A549 (cell line): Measurements from ENCODE around the gene BORCS6. TPM values are rescaled to one million over a fixed set of nuclear protein-coding genes. Genes with fewer than 3 reads are reported as not detected.
A peak's percentile ranks its signal among the peaks of the same experiment; 100 is the strongest.

Source experiments
- ATAC-seq, 2 experiments: fragments of 200-7000 bp in 1 of 2; fragments of >200 bp in 1 of 2; cut with Nextera tagmentation in 1 of 2; cut with Tn5 transposase in 1 of 2; 3 replicates each; pipeline versions ENCODE4 v1.8.0 to v1.9.1; 2018 to 2020; ENCODE audit warnings: mild to moderate bottlenecking in 1 of 2, moderate library complexity in 1 of 2
- CTCF ChIA-PET: fragments of 300-600 bp; sonication (Branson Sonifier 250); formaldehyde crosslinking; extraction: SDS; loops from one replicate; lab custom pipeline; 2021; ENCODE audit warnings: antibody characterized with exemption, inconsistent platforms; lab: Yijun Ruan, JAX
- POLR2A ChIA-PET: fragments of 350-600 bp; formaldehyde crosslinking; extraction: SDS; loops from one replicate; lab custom pipeline; 2021; ENCODE audit warnings: antibody characterized with exemption, inconsistent platforms; lab: Yijun Ruan, JAX
- DNase-seq, 2 experiments: peaks; one replicate each; pipeline versions ENCODE4 v3.0.0 to v3.0.0-alpha.2; 2011 to 2016; ENCODE audit warnings: low read depth in 1 of 2, low spot score in 1 of 2
- FAIRE-seq: peaks from 2 replicates; lab custom pipeline; 2011; peaks lifted over from hg19 to GRCh38; lab: Jason Lieb, UNC
- H3K27ac ChIP-seq, 2 experiments: fragments of >200 bp; sonication (Bioruptor Twin); formaldehyde crosslinking; 3 replicates each; pipeline ENCODE4 v1.5.1; 2016 to 2017
- H3K4me1 ChIP-seq: fragments of >200 bp; sonication (Bioruptor Twin); formaldehyde crosslinking; 3 replicates; pipeline ENCODE4 v1.6.1; 2016
- H3K4me2 ChIP-seq: fragments of >200 bp; sonication (Bioruptor Twin); formaldehyde crosslinking; 3 replicates; pipeline ENCODE4 v1.6.1; 2016
- H3K4me3 ChIP-seq: fragments of >200 bp; sonication (Bioruptor Twin); formaldehyde crosslinking; 3 replicates; pipeline ENCODE4 v1.5.1; 2016
- H3K9me3 ChIP-seq: fragments of >200 bp; sonication (Bioruptor Twin); formaldehyde crosslinking; 3 replicates; pipeline ENCODE4 v1.6.1; 2016
- BCL3 ChIP-seq: fragments of >200 bp; sonication (Bioruptor Twin); formaldehyde crosslinking; IDR thresholded peaks from 3 replicates; pipeline ENCODE4 v1.6.1; 2016
- CEBPB ChIP-seq, 2 experiments: fragments of >200 bp in 1 of 2; sonication (Bioruptor Twin) in 1 of 2; formaldehyde crosslinking in 1 of 2; IDR thresholded peaks; 2 replicates each; pipeline ENCODE4 v1.6.1; 2012 to 2016
- EHMT2 ChIP-seq: fragments of 200-600 bp; sonication (generic); IDR thresholded peaks from 2 replicates; pipeline ENCODE4 v1.6.1; 2016; ENCODE audit warnings: antibody characterized with exemption, low read depth, mild to moderate bottlenecking, moderate library complexity
- ESRRA ChIP-seq: fragments of 150-350 bp; IDR thresholded peaks from 2 replicates; pipeline ENCODE4 v1.6.1; 2014; ENCODE audit warnings: mild to moderate bottlenecking, low read length, borderline replicate concordance
- FOSL2 ChIP-seq, 2 experiments: fragments of 450-650 bp in 1 of 2; fragments of >200 bp in 1 of 2; sonication (Bioruptor Twin) in 1 of 2; formaldehyde crosslinking; IDR thresholded peaks; 2 replicates each; pipeline versions ENCODE4 v1.5.0 to v1.6.1; 2016 to 2020; ENCODE audit warnings: mild to moderate bottlenecking in 1 of 2, moderate library complexity in 1 of 2
- HOXB5 ChIP-seq: fragments of 250-450 bp; sonication (Bioruptor Pico); IDR thresholded peaks from 2 replicates; pipeline ENCODE4 v1.5.0; 2020; ENCODE audit warnings: mild to moderate bottlenecking, moderate library complexity
- JUN ChIP-seq, 2 experiments: fragments of >200 bp; sonication (Bioruptor Twin); formaldehyde crosslinking; IDR thresholded peaks; 2 replicates in 1 of 2; 3 replicates in 1 of 2; pipeline ENCODE4 v1.6.1; 2016 to 2017
- KDM1A ChIP-seq: fragments of 200-600 bp; sonication (generic); IDR thresholded peaks from 2 replicates; pipeline ENCODE4 v1.6.1; 2016; ENCODE audit warnings: low read depth, mild to moderate bottlenecking
- MAFK ChIP-seq: fragments of 450-650 bp; IDR thresholded peaks from 2 replicates; pipeline ENCODE4 v1.6.1; 2014; ENCODE audit not compliant: partially characterized antibody
- MAX ChIP-seq: IDR thresholded peaks from 2 replicates; pipeline ENCODE4 v1.6.1; 2012
- MAZ ChIP-seq: fragments of 150-350 bp; IDR thresholded peaks from 2 replicates; pipeline ENCODE4 v1.6.1; 2014; ENCODE audit warnings: antibody characterized with exemption, low read depth, low read length, borderline replicate concordance
- MYC ChIP-seq: IDR thresholded peaks from 2 replicates; pipeline ENCODE4 v1.6.1; 2012; ENCODE audit warnings: mild to moderate bottlenecking, inconsistent platforms, low read length, improper control_type of control experiment, borderline replicate concordance
- NR3C1 ChIP-seq: fragments of >200 bp; sonication (Bioruptor Twin); formaldehyde crosslinking; IDR thresholded peaks from 3 replicates; pipeline ENCODE4 v1.6.1; 2017
- PHF8 ChIP-seq: fragments of 200-600 bp; sonication (generic); IDR thresholded peaks from 2 replicates; pipeline ENCODE4 v1.6.1; 2016; ENCODE audit warnings: low read depth, mild to moderate bottlenecking, antibody characterized with exemption, moderate library complexity, borderline replicate concordance
- RARB ChIP-seq: fragments of 250-450 bp; sonication (Bioruptor Pico); IDR thresholded peaks from 2 replicates; pipeline ENCODE4 v1.8.0; 2021; ENCODE audit warnings: mild to moderate bottlenecking, moderate library complexity
- RCOR1 ChIP-seq: fragments of 150-350 bp; IDR thresholded peaks from 2 replicates; pipeline ENCODE4 v1.6.1; 2014; ENCODE audit warnings: antibody characterized with exemption, low read length, low read depth
- REST ChIP-seq: fragments of 200-600 bp; sonication (generic); IDR thresholded peaks from 2 replicates; pipeline ENCODE4 v1.6.1; 2016; ENCODE audit warnings: antibody characterized with exemption, mild to moderate bottlenecking, moderate library complexity
- SMC3 ChIP-seq: fragments of >200 bp; sonication (Bioruptor Twin); formaldehyde crosslinking; IDR thresholded peaks from 3 replicates; pipeline ENCODE4 v1.6.1; 2018; ENCODE audit warnings: inconsistent platforms
- SREBF2 ChIP-seq: fragments of 450-650 bp; IDR thresholded peaks from 2 replicates; pipeline ENCODE4 v1.6.1; 2014; ENCODE audit warnings: mild to moderate bottlenecking, moderate library complexity
- ZNF302 ChIP-seq: fragments of 250-450 bp; sonication (Bioruptor Pico); IDR thresholded peaks from 2 replicates; pipeline ENCODE4 v1.9.0; 2021; ENCODE audit warnings: inconsistent platforms, mild to moderate bottlenecking, moderate library complexity
- WGBS: methylation state at CpG from one replicate; pipeline ENCODE4 v1.1.6; 2017; ENCODE audit errors: missing lambda C conversion rate; 5-methylcytosine and 5-hydroxymethylcytosine counted together
- polyA plus RNA-seq, 4 experiments: library from polyadenylated mRNA; depleted of rRNA in 3 of 4; stranded (reverse); fragments of >200 nt; fragmentation: RNase III in 1 of 4; extraction: RNeasy Plus Mini Kit Qiagen cat#74134 plus additional on column Dnase treatment in 1 of 4; gene quantifications; 2 replicates in 3 of 4; 3 replicates in 1 of 4; pipeline ENCODE4 v1.2.3, GENCODE V29; 2011 to 2017
- TF ChIP-seq, protein P1 (sequence below): fragments of 450-650 bp; IDR thresholded peaks from 2 replicates; pipeline ENCODE4 v1.6.1; 2014; ENCODE audit warnings: antibody characterized with exemption

The BORCS6 gene
- polyA plus RNA-seq, 2 of the 4 experiments (the other 2 are of a cell fraction): 3.0 to 6.6 TPM

DNA sequence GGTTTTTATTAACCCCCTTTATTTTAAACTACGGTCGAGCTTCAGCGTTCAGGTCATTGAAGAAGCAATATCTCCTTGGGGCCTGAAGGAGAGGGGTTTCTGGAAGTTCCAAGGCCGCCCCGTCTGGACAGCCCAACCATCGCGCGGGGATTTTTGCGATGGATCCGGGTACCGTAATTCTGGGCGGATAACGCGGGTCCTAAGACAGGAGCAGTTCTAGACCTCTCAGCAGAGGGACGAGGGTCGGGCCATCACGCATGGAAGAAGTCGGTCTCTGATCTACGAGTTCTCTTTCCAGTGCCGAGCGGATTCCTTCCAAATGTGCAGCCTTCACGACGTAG lies 3.6 kb downstream of the BORCS6 start (continued):
- TF ChIP-seq REST: peak; percentile 12; the same call in 1 of the 2 replicates
- TF ChIP-seq RARB (CRISPR knock-in tag): no peak
- no peak for TF ChIP-seq FOSL2 (IDR thresholded peaks at IDR 0.05)
- TF ChIP-seq FOSL2 (CRISPR knock-in tag; IDR thresholded peaks at IDR 0.05): no peak
- TF ChIP-seq, protein P1, sequence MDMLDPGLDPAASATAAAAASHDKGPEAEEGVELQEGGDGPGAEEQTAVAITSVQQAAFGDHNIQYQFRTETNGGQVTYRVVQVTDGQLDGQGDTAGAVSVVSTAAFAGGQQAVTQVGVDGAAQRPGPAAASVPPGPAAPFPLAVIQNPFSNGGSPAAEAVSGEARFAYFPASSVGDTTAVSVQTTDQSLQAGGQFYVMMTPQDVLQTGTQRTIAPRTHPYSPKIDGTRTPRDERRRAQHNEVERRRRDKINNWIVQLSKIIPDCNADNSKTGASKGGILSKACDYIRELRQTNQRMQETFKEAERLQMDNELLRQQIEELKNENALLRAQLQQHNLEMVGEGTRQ: no peak
- no peak for TF ChIP-seq MAFK
- TF ChIP-seq NR3C1: no peak
- TF ChIP-seq HOXB5 (CRISPR knock-in tag): peak; percentile 36; the same call in 1 of the 2 replicates
- no peak for TF ChIP-seq SMC3

- Histone ChIP-seq H3K9me3 (no peaks in the 10 kb centered on the region), H3K27ac (peak overlapping the region; percentile 75 to 94), H3K4me1 (peaks cover 20% of the 10 kb centered on the region), H3K4me2 (peak overlapping the region; percentile 90), H3K4me3 (peak overlapping the region; percentile 59)
- DNase-seq (peak; percentile 77 to 88), FAIRE-seq (no peak), ATAC-seq (peak; percentile 10 to 17; a peak in 5 of 6 replicates)
- CTCF ChIA-PET: interaction anchor here (0.6 to 11.3 kb wide), 13 partner anchors 9 to 148 kb away, joined by 3 to 164 read pairs (median 8); partner anchors contain the start of genes ALOXE3, AURKB and TMEM107
- POLR2A ChIA-PET: interaction anchor here (0.6 to 4.0 kb wide), 10 partner anchors 9 to 686 kb away, joined by 3 to 45 read pairs (median 6); partner anchors contain the start of genes CTC1 and TMEM107
- under 1% methylated on average over 36 of the region's 44 CpGs for WGBS
- no peak for TF ChIP-seq JUN (IDR thresholded peaks at IDR 0.05)
- TF ChIP-seq ZNF302 (CRISPR knock-in tag): no peak
- TF ChIP-seq MAZ: peak; percentile 82; the same call in 1 of the 2 replicates
- TF ChIP-seq SMC3: peak; percentile 14; the same call in 1 of the 3 replicates
- 0 out of 2 replicates have a peak, but pooled peaks have one; percentile 14 for TF ChIP-seq KDM1A
- peak; percentile 96 for TF ChIP-seq SREBF2
- peak; percentile 54 for TF ChIP-seq MYC
- peak; percentile 82 for TF ChIP-seq MAX
- TF ChIP-seq BCL3: no peak
- TF ChIP-seq EHMT2: no peak
- peak in 1 of 2 experiments; percentile 73; a peak in 2 of 4 replicates for TF ChIP-seq CEBPB (IDR thresholded peaks at IDR 0.05)
- TF ChIP-seq PHF8: 0 out of 2 replicates have a peak, but pooled peaks have one; percentile 20
- TF ChIP-seq ESRRA: peak; percentile 27; the same call in 1 of the 2 replicates
- TF ChIP-seq RCOR1: peak; percentile 59; the same call in 1 of the 2 replicates
Measured at GRCh38 chr17:8185582-8186445, 4.2 kb downstream of the BORCS6 start.
